Measurements from ENCODE around the gene ASIC2.

Gene ASIC2

GRCh38 chr17:33121272-33121671 is 171.8 kb downstream of the ASIC2 start:
- no peak overlapping the region for H3K4me3 ChIP-seq (replicated peaks; ENCODE audit: low read depth, low read length)
- DNase-seq (ENCODE audit: extremely low read depth, low read depth): no peak
- TF ChIP-seq CTCF (IDR thresholded peaks at IDR 0.05; ENCODE audit: low read depth, low read length, missing control alignments): no peak

GRCh38 chr17:33120103-33120502 is 173.0 kb downstream of the ASIC2 start:
- DNase-seq (ENCODE audit: extremely low read depth, low read depth): no peak
- TF ChIP-seq CTCF (IDR thresholded peaks at IDR 0.05; ENCODE audit: low read depth, low read length, missing control alignments): no peak

GRCh38 chr17:33118391-33119075 is 174.6 kb downstream of the ASIC2 start:
- no peak overlapping the region for H3K4me3 ChIP-seq (replicated peaks; ENCODE audit: low read depth, low read length)
- TF ChIP-seq CTCF (IDR thresholded peaks at IDR 0.05; ENCODE audit: low read depth, low read length, missing control alignments): no peak
- DNase-seq (ENCODE audit: extremely low read depth, low read depth): no peak

More at GRCh38 chr17:33120103-33120502, 173.0 kb downstream of the ASIC2 start:
- H3K4me3 ChIP-seq (replicated peaks; ENCODE audit: low read depth, low read length): no peak overlapping the region

GRCh38 chr17:33116021-33116551 is 177.0 kb downstream of the ASIC2 start:
- no peak for TF ChIP-seq CTCF (IDR thresholded peaks at IDR 0.05; ENCODE audit: low read depth, low read length, missing control alignments)
- H3K4me3 ChIP-seq (replicated peaks; ENCODE audit: low read depth, low read length): no peak overlapping the region
- DNase-seq (ENCODE audit: extremely low read depth, low read depth): no peak

- no peak for DNase-seq (ENCODE audit: extremely low read depth, low read depth)
- no peak overlapping the region for H3K4me3 ChIP-seq (replicated peaks; ENCODE audit: low read depth, low read length)
- no peak for TF ChIP-seq CTCF (IDR thresholded peaks at IDR 0.05; ENCODE audit: low read depth, low read length, missing control alignments)
Measured at GRCh38 chr17:33115366-33115765, 177.7 kb downstream of the ASIC2 start.

GRCh38 chr17:33113991-33114370 is 179.1 kb downstream of the ASIC2 start:
- no peak overlapping the region for H3K4me3 ChIP-seq (replicated peaks; ENCODE audit: low read depth, low read length)
- DNase-seq (ENCODE audit: extremely low read depth, low read depth): no peak
- no peak for TF ChIP-seq CTCF (IDR thresholded peaks at IDR 0.05; ENCODE audit: low read depth, low read length, missing control alignments)
